NT2/D1 (cell line): Measurements from ENCODE around the gene SESTD1.
"Not testable (repeated sequence)": the region's sequence is repeated elsewhere in the genome, so short reads cannot be mapped to it uniquely, and the experiment has no call there.

Source experiments
- YY1 ChIP-seq: IDR thresholded peaks from 2 replicates; pipeline ENCODE4 v1.6.1; 2011; ENCODE audit not compliant: insufficient read length, insufficient read depth
- ZNF274 ChIP-seq: IDR thresholded peaks from 2 replicates; pipeline ENCODE4 v1.6.1; 2011; ENCODE audit warnings: mild to moderate bottlenecking, low read depth, low read length

DNA sequence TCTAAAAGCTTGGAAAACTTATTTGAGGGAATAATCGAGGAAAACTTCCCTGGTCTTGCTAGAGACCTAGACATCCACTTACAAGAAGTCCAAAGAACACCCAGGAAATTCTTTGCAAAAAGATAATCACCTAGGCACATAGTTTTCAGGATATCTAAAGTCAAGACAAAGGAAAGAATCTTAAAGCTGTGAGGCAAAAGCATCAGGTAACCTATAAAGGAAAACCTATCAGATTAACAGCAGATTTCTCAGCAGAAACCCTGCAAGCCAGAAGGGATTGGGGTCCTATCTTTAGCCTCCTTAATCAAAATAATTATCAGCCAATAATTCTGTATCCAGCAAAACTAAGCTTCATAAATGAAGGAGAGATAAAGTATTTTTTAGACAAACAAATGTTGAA, 56.4 kb downstream of the SESTD1 start:
- not testable (repeated sequence) for TF ChIP-seq ZNF274, YY1
